ENCODE measurements around the gene ANAPC16. TPM values are rescaled to one million over a fixed set of nuclear protein-coding genes. Genes with fewer than 3 reads are reported as not detected.

The ANAPC16 gene
- polyA plus RNA-seq, 2 of the 4 experiments (the other 2 are of a cell fraction), result 75.1 to 165 TPM

GRCh38 chr10:72186982-72187330, 28.9 kb upstream of the ANAPC16 start:
- H3K4me3 ChIP-seq, result no peak overlapping the region
- DNase-seq (ENCODE audit: low read depth in 1 of 2, low spot score in 1 of 2) (no peak), ATAC-seq (no peak), FAIRE-seq (no peak)
- H3K9me3 ChIP-seq, result peaks cover 17% of the 10 kb centered on the region
- ChIA-PET CTCF (interaction anchor here (0.6 to 1.1 kb wide), 3 partner anchors 13 to 85 kb away, joined by 3 to 5 read pairs (median 3); no protein-coding TSS in a partner anchor), POLR2A (interaction anchor here (0.7 kb wide), 1 partner anchor 26 kb away, joined by 4 read pairs; no protein-coding TSS in a partner anchor)
- H3K4me2 ChIP-seq, result no peak overlapping the region
- 0 out of 3 replicates have a peak, but pooled peaks cover 7% of the 10 kb centered on the region for H3K4me1 ChIP-seq
- no peak overlapping the region for H3K27ac ChIP-seq
- no peak for TF ChIP-seq ATOH8 (CRISPR knock-in tag; IDR thresholded peaks at IDR 0.05; ENCODE audit: low read depth)
- TF ChIP-seq CBX2 (IDR thresholded peaks at IDR 0.05; ENCODE audit: borderline replicate concordance, low read depth), result no peak
- TF ChIP-seq KDM5A (IDR thresholded peaks at IDR 0.05), result no peak
- TF ChIP-seq KDM1A (IDR thresholded peaks at IDR 0.05; ENCODE audit: low read depth), result no peak
- 88% methylated on average over 3 of the region's 3 CpGs for WGBS (ENCODE audit: missing lambda C conversion rate)

GRCh38 chr10:72194949-72195348, 20.9 kb upstream of the ANAPC16 start:
- 87% methylated on average over 2 of the region's 2 CpGs for WGBS (ENCODE audit: missing lambda C conversion rate)
- H3K4me1 ChIP-seq, result peaks cover 10% of the 10 kb centered on the region; the same call in 2 of the 3 replicates
- H3K4me2 ChIP-seq, result no peak overlapping the region
- FAIRE-seq (no peak), DNase-seq (ENCODE audit: low read depth in 1 of 2, low spot score in 1 of 2) (no peak), ATAC-seq (no peak)
- ChIA-PET CTCF (no interaction called here), POLR2A (interaction anchor here (0.7 kb wide), 1 partner anchor 1064 kb away, joined by 5 read pairs; no protein-coding TSS in a partner anchor)
- no peak overlapping the region for H3K27ac ChIP-seq
- no peak overlapping the region for H3K4me3 ChIP-seq
- TF ChIP-seq POLR2A (IDR thresholded peaks at IDR 0.05; ENCODE audit: low read length) (no peak), NFE2L2 (conservative IDR thresholded peaks at IDR 0.05; ENCODE audit: low read length) (no peak), BCL3 (IDR thresholded peaks at IDR 0.05) (no peak), JUNB (IDR thresholded peaks at IDR 0.05) (no peak), HMGXB4 (CRISPR knock-in tag; IDR thresholded peaks at IDR 0.05; ENCODE audit: borderline replicate concordance) (no peak), GATA3 (IDR thresholded peaks at IDR 0.05; ENCODE audit: borderline replicate concordance) (no peak), REST (IDR thresholded peaks at IDR 0.05) (no peak), CHD2 (IDR thresholded peaks at IDR 0.05; ENCODE audit: low read length, partially characterized antibody) (no peak), KDM5A (IDR thresholded peaks at IDR 0.05) (no peak), RARB (CRISPR knock-in tag; IDR thresholded peaks at IDR 0.05) (no peak), HOXA7 (CRISPR knock-in tag; IDR thresholded peaks at IDR 0.05) (no peak), CTCF (IDR thresholded peaks at IDR 0.05) (no peak), EHMT2 (IDR thresholded peaks at IDR 0.05; ENCODE audit: low read depth) (no peak)
- H3K9me3 ChIP-seq, result no peaks in the 10 kb centered on the region

All from A549 (cell line).